Measurements from ENCODE around the gene CALD1. TPM values are rescaled to one million over a fixed set of nuclear protein-coding genes. Genes with fewer than 3 reads are reported as not detected.

CALD1 gene
- total RNA-seq, 4 donors from 2014 or later: 351 to 1,046 (median 551) TPM

DNA sequence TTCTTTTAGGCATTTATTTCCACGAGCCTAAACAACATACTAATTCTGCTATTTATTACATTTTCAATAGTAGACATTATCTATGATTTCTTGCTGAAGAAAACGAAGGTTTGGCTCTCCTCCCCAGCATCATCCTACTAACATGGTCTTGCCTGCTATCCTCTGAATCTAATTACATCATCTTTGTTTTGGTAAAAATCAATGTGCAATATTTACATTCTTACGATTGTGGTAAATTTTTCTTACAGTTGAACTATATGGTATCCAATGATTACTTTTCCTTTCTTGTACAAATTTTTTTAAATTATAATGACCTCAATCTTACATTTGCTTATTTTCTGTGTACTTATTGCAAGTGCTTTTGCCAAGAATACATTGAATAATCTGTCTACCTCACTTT is 7.0 kb upstream of the CALD1 start:
- no peak for TF ChIP-seq POLR2A (IDR thresholded peaks at IDR 0.05)
- TF ChIP-seq, protein P1, sequence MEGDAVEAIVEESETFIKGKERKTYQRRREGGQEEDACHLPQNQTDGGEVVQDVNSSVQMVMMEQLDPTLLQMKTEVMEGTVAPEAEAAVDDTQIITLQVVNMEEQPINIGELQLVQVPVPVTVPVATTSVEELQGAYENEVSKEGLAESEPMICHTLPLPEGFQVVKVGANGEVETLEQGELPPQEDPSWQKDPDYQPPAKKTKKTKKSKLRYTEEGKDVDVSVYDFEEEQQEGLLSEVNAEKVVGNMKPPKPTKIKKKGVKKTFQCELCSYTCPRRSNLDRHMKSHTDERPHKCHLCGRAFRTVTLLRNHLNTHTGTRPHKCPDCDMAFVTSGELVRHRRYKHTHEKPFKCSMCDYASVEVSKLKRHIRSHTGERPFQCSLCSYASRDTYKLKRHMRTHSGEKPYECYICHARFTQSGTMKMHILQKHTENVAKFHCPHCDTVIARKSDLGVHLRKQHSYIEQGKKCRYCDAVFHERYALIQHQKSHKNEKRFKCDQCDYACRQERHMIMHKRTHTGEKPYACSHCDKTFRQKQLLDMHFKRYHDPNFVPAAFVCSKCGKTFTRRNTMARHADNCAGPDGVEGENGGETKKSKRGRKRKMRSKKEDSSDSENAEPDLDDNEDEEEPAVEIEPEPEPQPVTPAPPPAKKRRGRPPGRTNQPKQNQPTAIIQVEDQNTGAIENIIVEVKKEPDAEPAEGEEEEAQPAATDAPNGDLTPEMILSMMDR (IDR thresholded peaks at IDR 0.05): no peak
- intact Hi-C loops (cut with DNase I; ENCODE audit: low total_unique reads): no loop called here
- no peak overlapping the region for H3K4me3 ChIP-seq
- no peak for DNase-seq
- no peaks in the 10 kb centered on the region for H3K36me3 ChIP-seq
- H3K27me3 ChIP-seq: no peaks in the 10 kb centered on the region
- H3K9me3 ChIP-seq: no peaks in the 10 kb centered on the region
- H3K4me1 ChIP-seq: peaks cover 0 to 2% of the 10 kb centered on the region in 2 donors
- no peak overlapping the region for H3K27ac ChIP-seq

DNA sequence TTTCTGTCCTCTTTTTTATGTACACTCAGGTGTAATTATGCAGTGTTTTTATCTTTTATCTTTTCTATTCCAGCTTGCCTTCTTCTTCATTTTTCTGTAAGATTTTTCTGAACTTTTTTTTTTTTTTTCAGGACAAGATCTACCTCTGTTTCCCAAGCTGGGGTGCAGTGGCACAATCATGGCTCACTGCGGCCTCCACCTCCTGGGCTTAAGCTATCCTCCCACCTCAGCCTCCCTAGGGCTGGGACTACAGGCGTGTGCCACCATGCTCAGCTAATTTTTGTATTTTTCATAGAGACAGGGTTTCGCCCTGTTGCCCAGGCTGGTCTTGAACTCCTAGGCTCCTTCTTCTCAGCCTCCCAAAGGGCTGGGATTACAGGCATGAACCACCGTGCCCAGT is 6.3 kb upstream of the CALD1 start:
- DNase-seq: no peak
- Histone ChIP-seq H3K27me3 (no peaks in the 10 kb centered on the region), H3K4me1 (no peaks in the 10 kb centered on the region), H3K4me3 (no peak overlapping the region), H3K27ac (no peak overlapping the region), H3K36me3 (no peaks in the 10 kb centered on the region), H3K9me3 (no peaks in the 10 kb centered on the region)
- intact Hi-C loops (cut with DNase I; ENCODE audit: low total_unique reads): no loop called here
- TF ChIP-seq, protein P1 (IDR thresholded peaks at IDR 0.05): no peak
- no peak for TF ChIP-seq POLR2A (IDR thresholded peaks at IDR 0.05)

GRCh38 chr7:134774119-134774518 is 5.3 kb upstream of the CALD1 start:
- TF ChIP-seq POLR2A (IDR thresholded peaks at IDR 0.05): no peak
- TF ChIP-seq, protein P1 (IDR thresholded peaks at IDR 0.05): no peak
- H3K4me1 ChIP-seq: peaks cover 0 to 5% of the 10 kb centered on the region in 2 donors
- no peak overlapping the region for H3K27ac ChIP-seq
- no peaks in the 10 kb centered on the region for H3K36me3 ChIP-seq
- H3K27me3 ChIP-seq: no peaks in the 10 kb centered on the region
- H3K9me3 ChIP-seq: no peaks in the 10 kb centered on the region
- intact Hi-C loops (cut with DNase I; ENCODE audit: low total_unique reads): no loop called here
- DNase-seq: no peak
- H3K4me3 ChIP-seq: no peak overlapping the region

- Histone ChIP-seq H3K27me3 (no peaks in the 10 kb centered on the region), H3K4me3 (no peak overlapping the region), H3K36me3 (no peaks in the 10 kb centered on the region), H3K27ac (peak overlapping the region; percentile 90 to 96), H3K4me1 (peaks cover 0 to 5% of the 10 kb centered on the region in 2 donors), H3K9me3 (no peaks in the 10 kb centered on the region)
- intact Hi-C loops (cut with DNase I; ENCODE audit: low total_unique reads): no loop called here
- no peak for TF ChIP-seq POLR2A (IDR thresholded peaks at IDR 0.05)
- TF ChIP-seq, protein P1 (IDR thresholded peaks at IDR 0.05): no peak
- no peak for DNase-seq
Observed at GRCh38 chr7:134777470-134777869, 2.0 kb upstream of the CALD1 start.

- H3K27me3 ChIP-seq: no peaks in the 10 kb centered on the region
- intact Hi-C loops (cut with DNase I; ENCODE audit: low total_unique reads): no loop called here
- H3K27ac ChIP-seq: peak overlapping the region; percentile 90 to 96
- no peak overlapping the region for H3K4me3 ChIP-seq
- peak in 1 of 2 donors; percentile 44 for DNase-seq
- H3K36me3 ChIP-seq: no peaks in the 10 kb centered on the region
- peaks cover 0 to 5% of the 10 kb centered on the region in 2 donors for H3K4me1 ChIP-seq
- no peak for TF ChIP-seq POLR2A (IDR thresholded peaks at IDR 0.05)
- TF ChIP-seq, protein P1 (IDR thresholded peaks at IDR 0.05): no peak
- H3K9me3 ChIP-seq: no peaks in the 10 kb centered on the region
Observed at GRCh38 chr7:134777908-134778580, 1.4 kb upstream of the CALD1 start.

Measured in uterus (tissue), 4 donors.